CD4-positive, alpha-beta T cell treated with Interleukin-2 at 100 ng/mL for 4 hours (primary cell): Measurements from ENCODE around the gene SMTN.
"Not testable (repeated sequence)": the region's sequence is repeated elsewhere in the genome, so short reads cannot be mapped to it uniquely, and the experiment has no call there.

Source experiments
- DNase-seq: peaks from one replicate; pipeline ENCODE4 v3.0.0-alpha.2; 2020; ENCODE audit warnings: low spot score

SMTN gene

DNA sequence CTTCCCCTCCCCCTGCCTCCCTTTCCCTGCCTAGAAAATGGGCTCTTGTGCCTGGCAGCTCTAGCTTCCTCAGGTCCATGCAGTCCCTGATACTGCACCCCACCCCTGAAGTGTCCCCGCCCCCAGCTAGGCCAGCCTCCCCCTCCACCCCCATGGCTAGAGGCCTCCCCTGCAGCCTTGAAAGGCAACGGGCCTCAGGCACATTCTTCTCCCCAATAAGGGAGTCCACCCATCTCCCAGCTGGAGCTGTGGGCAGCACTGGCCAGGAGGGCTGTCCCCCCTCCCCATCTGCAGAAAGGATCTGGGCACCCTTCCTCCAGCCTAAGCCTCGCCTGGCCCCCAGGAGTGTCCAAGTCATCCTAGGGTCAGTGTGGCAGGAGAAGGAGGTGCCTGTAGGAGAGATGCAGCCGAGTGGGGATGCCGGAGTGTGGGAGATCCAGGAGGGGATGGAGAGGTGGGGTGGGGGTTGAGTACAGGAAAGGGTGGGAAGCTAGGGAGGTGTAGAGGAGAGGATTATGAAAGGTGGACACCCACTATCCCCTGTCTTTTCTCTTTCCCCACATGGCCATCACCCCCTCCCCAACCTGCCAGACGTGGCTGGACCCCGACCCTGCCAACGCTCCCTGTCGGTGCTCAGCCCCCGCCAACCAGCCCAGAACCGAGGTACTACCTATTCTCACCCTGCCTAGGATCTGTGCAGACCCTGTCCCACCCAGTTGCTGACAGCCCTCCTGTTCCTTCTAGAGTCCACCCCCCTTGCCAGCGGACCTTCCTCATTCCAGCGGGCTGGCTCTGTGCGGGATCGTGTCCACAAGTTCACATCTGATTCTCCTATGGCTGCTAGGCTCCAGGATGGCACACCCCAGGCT, 9.3 kb downstream of the SMTN start:
- no peak for DNase-seq

DNA sequence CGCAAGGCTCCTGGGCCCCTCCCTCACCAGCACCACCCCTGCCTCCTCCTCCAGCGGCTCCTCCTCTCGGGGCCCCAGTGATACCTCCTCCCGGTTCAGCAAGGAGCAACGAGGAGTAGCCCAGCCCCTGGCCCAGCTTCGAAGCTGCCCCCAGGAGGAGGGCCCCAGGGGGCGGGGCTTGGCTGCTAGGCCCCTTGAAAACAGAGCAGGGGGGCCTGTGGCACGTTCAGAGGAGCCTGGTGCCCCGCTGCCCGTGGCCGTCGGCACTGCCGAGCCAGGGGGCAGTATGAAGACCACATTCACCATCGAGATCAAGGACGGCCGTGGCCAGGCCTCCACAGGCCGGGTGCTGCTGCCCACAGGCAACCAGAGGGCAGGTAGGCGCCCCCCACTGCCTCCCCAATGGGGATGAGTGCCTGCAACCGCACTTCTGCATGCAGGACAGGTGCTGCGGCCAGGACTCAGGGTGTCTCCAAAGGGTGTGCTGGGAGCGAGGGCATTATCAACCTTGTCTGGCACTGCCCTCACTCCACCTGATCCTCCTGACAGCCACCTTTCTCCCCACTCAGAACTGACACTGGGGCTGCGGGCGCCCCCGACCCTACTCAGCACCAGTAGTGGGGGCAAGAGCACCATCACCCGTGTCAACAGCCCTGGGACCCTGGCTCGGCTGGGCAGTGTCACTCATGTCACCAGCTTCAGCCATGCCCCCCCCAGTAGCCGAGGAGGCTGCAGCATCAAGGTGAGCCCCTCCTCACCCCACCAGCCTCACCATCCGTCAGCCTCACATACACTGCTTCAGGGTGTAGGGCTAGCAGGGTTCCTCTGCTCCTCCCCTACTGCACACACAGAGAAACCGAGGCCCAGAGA, 10.2 kb downstream of the SMTN start:
- no peak for DNase-seq

- no peak for DNase-seq
Measured at GRCh38 chr22:31092161-31092560, 11.0 kb downstream of the SMTN start.

DNA sequence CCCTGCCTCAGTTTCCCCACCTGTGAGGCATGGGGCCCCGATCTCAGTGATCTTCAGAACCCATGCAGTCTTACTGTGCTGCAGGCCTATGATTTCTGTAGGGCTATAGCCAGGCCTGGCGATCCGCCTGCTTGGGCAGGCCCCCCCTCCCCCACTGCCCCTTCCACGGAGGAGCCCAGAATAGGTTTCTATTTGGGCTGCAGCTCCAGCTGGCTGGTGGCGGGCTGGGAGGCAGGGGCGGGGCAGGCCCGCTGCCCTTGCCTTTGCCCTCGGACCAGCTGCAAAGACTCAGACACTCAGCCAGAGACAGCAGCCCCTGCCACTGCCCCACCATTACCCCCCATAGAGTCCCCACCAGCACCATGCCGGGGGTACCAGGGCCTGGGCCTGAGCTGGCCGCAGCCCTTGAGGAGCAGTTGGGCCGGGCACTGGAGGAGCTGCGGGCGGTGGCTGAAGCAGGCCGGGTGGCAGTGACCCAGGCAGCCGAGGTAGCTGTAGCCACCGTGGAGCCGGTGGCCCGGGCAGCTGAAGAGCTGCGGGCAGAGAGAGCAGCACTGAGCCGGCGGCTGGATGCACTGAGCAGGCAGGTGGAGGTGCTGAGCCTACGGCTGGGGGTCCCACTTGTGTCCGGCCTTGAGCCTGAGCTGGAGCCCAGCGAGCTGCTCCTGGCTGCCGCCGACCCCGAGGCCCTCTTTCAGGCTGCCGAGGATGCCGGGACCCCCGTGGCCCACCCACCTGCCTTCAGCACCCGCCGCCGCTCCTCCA, 12.2 kb downstream of the SMTN start:
- DNase-seq = no peak

- DNase-seq = no peak
Measured at GRCh38 chr22:31094021-31094551, 13.0 kb downstream of the SMTN start.

GRCh38 chr22:31094741-31095140, 13.6 kb downstream of the SMTN start:
- DNase-seq = no peak

DNA sequence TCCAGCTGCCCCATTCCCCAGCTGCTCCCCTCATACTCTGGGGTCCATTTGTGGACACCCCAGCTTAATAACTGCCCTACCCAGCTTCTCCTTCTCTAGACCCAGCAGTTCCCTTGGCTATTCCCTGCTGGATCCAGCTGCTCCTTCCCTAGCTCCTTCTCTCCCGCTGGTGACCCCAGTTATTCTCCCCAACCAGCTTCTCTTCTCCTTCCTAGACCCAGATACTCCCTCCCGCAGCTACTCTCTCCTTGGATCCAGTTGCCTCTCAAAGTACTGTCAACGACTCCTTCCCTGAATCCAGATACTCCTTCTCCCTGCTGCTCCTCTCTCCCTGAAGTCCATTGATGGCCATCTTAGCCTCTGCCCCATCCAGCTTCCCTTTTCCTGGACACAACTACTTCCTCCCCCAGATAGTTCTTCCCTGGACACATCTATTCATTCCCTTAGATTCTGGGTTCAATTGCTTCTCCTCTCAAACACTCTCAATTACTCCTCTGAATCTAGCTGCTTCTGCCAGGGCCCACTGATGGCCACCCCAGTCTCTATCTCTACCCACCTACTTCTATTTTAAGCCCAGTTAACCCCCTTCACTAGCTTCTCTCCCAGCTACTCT, 14.6 kb downstream of the SMTN start:
- DNase-seq = no peak

- DNase-seq = no peak
Measured at GRCh38 chr22:31096657-31097279, 15.7 kb downstream of the SMTN start.

- DNase-seq = not testable (repeated sequence)
Measured at GRCh38 chr22:31097539-31097938, 16.4 kb downstream of the SMTN start.

- DNase-seq = no peak
Measured at GRCh38 chr22:31097941-31098631, 17.0 kb downstream of the SMTN start.

GRCh38 chr22:31098632-31099110, 17.6 kb downstream of the SMTN start:
- no peak for DNase-seq

DNA sequence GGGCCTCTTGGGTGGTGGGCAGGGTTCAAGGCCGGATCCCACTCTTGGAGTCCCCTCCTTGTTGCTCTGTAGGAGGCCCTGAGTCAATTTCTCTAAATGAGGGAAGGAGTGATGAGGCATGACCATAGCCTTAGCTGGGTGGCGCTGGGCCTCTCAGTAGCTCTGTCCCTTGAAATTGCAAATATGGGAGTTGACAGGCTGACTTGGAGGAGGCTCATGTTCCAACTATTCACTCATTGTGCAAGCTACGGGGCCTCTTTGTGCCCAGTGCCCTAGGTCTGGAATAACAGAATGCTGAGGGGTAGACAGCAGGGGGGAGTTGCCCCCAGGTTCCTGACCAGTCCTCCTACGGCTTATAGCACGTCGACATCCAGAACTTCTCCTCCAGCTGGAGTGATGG, 18.3 kb downstream of the SMTN start:
- no peak for DNase-seq

DNA sequence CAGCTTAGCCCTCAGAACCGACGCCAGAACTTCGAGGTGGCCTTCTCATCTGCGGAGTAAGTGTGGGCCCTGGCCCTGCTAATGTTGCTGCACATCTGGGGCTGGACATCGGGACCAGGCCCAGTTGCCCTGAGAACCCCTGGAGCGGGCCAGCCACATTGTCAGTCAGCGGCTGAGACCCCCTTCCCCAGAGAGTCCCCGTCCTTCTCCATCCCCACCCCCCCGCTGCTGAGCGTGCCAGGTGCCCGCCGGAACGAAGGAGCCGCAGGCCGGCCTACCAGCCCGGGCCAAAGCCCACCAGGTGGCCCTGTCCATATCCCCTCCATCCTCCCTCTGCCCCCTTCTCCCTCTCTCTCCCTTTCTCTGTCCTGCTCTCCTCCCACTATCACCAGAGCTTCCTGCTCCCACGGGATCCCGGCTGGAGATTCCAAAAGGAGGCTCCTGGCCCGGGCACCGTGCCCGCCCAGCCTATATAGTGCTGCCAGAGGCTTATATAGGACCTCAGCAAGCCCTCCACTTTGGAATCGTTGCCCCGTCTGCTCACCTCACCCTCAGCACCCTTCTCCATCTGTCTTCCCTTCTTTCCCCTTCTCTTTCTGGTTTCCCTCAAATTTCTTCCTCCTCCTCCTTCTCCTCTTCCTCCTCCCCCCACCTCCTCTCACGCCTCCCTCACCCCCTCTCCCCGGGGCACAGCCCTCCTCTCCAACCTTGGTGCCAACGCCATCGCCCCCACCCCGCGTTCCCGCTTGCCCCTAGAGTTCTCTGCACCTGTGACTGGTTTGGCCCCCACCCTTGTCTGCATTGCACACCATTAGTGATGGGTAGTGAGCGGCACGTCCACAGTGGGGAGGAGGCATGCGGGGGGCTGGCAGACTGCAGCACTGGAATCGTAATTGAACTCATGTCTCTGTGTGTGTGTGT, 19.0 kb downstream of the SMTN start:
- DNase-seq = no peak

DNA sequence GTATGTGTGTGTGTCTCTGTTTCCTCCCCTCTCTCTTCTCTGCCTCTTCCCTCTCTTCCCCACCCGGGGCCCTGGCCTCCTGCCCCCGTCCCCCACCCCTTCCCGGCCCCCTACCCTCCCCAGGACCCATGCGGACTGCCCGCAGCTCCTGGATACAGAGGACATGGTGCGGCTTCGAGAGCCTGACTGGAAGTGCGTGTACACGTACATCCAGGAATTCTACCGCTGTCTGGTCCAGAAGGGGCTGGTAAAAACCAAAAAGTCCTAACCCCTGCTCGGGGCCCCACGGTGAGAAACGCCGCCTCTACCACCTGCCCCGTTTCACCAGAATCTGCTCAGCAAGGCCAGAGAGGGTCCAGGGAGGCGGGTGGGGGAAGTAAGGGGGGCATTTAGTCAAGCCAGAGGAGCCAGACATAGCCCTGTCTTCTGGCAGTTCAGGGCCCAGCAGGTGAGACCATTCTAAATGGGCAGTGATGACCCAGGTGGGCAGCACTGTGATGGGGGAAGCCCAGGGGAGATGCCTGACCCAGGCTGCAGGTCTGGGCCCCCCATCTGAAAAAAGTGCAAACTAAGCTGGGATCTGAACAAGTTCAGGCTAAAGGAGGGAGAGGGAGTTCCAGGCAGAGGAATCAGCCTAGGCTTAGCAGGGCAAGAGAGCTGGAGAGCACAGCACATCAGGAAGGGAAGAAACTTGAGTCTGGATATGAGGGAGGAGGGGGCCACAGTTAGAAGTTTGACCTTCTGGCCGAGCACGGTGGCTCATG, 19.8 kb downstream of the SMTN start:
- no peak for DNase-seq

GRCh38 chr22:31102441-31103081, 21.4 kb downstream of the SMTN start:
- no peak for DNase-seq

- no peak for DNase-seq
Measured at GRCh38 chr22:31103111-31103510, 22.0 kb downstream of the SMTN start.

DNA sequence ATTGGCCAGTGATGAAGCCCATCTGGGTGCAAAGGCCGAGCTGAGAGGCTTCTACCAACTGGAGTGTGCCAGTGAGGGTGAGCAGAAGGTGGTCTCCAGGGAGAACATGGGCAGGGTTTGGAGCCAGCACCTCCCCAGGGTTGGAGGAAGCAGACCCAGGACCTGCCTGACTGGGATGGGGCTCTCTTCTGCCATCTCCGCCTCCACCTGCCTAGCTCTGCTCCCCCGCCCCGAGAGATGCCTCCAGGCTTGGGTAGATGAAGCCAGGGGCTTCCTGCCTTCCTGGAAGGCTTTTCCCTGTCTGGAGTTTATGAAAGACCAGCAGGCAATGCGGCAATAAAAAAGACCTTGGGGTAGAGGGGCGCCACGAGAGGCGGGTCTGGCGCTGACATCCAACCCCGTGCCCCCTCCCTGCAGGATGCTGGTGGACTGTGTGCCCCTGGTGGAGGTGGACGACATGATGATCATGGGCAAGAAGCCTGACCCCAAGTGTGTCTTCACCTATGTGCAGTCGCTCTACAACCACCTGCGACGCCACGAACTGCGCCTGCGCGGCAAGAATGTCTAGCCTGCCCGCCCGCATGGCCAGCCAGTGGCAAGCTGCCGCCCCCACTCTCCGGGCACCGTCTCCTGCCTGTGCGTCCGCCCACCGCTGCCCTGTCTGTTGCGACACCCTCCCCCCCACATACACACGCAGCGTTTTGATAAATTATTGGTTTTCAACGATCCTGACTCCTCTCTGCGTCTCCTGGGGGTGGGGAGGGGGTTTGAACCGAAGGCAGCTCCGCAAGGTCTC, 23.0 kb downstream of the SMTN start:
- no peak for DNase-seq
